Measurements from ENCODE around the gene PGAM1. TPM values are rescaled to one million over a fixed set of nuclear protein-coding genes. Genes with fewer than 3 reads are reported as not detected.

PGAM1 gene
- total and polyA plus RNA-seq, 11 donors = 41.6 to 436 (median 250) TPM

DNA sequence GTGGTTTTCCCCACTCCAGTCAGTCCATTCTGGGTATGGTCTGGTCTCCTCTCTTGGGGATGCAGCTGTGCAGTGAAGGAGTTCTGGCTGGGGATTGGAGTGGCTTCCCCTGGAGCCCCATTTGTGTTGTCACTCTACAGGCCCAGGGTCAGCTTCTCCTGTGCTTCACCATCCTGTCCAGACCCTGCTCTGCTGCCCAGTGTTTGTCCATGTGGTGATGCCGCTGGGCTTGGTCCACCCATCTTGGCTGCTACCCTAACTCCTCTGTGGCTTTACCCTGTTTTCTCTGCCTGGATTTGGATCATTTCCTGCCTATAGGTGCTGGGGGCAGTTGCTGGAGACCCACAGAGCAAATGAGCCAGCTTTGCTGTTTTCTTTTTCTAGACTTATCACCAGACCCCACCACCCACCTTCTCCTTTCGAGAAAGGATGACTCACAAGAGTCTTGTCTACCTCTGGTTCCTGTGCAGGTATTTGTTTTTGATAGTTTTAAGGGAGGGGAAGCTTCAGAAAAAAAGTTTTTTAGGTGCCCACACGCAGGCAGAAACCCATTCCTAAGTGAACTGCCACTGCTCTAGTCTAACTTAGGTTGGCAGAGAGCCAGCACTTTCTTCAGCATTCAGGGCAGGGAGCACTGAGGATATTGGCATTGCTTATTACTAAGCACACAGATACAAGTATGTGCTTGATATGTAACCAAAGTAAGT is 28.5 kb downstream of the PGAM1 start:
- DNase-seq (peak in 1 of 5 donors; percentile 36), ATAC-seq (peak; percentile 6 to 37 (median 22))
- intact Hi-C loops (cut with DNase I) = no loop called here
- no peaks in the 10 kb centered on the region for H3K27me3 ChIP-seq
- H3K36me3 ChIP-seq = peaks cover 0 to 84% (median 60%) of the 10 kb centered on the region in 9 donors
- no peak for TF ChIP-seq POLR2A (IDR thresholded peaks at IDR 0.05)
- TF ChIP-seq, protein P1, sequence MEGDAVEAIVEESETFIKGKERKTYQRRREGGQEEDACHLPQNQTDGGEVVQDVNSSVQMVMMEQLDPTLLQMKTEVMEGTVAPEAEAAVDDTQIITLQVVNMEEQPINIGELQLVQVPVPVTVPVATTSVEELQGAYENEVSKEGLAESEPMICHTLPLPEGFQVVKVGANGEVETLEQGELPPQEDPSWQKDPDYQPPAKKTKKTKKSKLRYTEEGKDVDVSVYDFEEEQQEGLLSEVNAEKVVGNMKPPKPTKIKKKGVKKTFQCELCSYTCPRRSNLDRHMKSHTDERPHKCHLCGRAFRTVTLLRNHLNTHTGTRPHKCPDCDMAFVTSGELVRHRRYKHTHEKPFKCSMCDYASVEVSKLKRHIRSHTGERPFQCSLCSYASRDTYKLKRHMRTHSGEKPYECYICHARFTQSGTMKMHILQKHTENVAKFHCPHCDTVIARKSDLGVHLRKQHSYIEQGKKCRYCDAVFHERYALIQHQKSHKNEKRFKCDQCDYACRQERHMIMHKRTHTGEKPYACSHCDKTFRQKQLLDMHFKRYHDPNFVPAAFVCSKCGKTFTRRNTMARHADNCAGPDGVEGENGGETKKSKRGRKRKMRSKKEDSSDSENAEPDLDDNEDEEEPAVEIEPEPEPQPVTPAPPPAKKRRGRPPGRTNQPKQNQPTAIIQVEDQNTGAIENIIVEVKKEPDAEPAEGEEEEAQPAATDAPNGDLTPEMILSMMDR (IDR thresholded peaks at IDR 0.05) = no peak
- H3K4me1 ChIP-seq = peaks cover 0 to 50% (median 24%) of the 10 kb centered on the region in 12 donors
- no peaks in the 10 kb centered on the region for H3K9me3 ChIP-seq
- 68 to 73% (median 71%) methylated on average over 3 of the region's 3 CpGs for WGBS, 4 donors
- H3K27ac ChIP-seq = peak overlapping the region in 2 of 12 donors; percentile 15 to 22
- no peak overlapping the region for H3K4me3 ChIP-seq

- intact Hi-C loops (cut with DNase I) = no loop called here
- WGBS, 4 donors = 58 to 71% (median 66%) methylated on average over 5 of the region's 5 CpGs
- no peak for DNase-seq
- Histone ChIP-seq H3K36me3 (peaks cover 0 to 98% (median 77%) of the 10 kb centered on the region in 9 donors), H3K4me3 (no peak overlapping the region), H3K27ac (no peak overlapping the region), H3K9me3 (no peaks in the 10 kb centered on the region), H3K4me1 (peaks cover 0 to 38% (median 15%) of the 10 kb centered on the region in 12 donors), H3K27me3 (no peaks in the 10 kb centered on the region)
- no peak for ATAC-seq
- no peak for TF ChIP-seq POLR2A (IDR thresholded peaks at IDR 0.05)
- TF ChIP-seq, protein P1 (IDR thresholded peaks at IDR 0.05) = no peak
Observed at GRCh38 chr10:97456034-97456685, 30.2 kb downstream of the PGAM1 start.

- no peak overlapping the region for H3K27ac ChIP-seq
- TF ChIP-seq POLR2A (IDR thresholded peaks at IDR 0.05) = no peak
- TF ChIP-seq, protein P1 (IDR thresholded peaks at IDR 0.05) = no peak
- intact Hi-C loops (cut with DNase I) = no loop called here
- ATAC-seq (no peak), DNase-seq (no peak)
- H3K4me1 ChIP-seq = peaks cover 0 to 38% (median 12%) of the 10 kb centered on the region in 12 donors
- WGBS, 4 donors = 25 to 46% (median 41%) methylated on average over 2 to 3 of the region's 3 CpGs
- H3K36me3 ChIP-seq = peaks cover 0 to 98% (median 81%) of the 10 kb centered on the region in 9 donors
- no peaks in the 10 kb centered on the region for H3K27me3 ChIP-seq
- no peak overlapping the region for H3K4me3 ChIP-seq
- H3K9me3 ChIP-seq = no peaks in the 10 kb centered on the region
Observed at GRCh38 chr10:97456686-97457065, 30.7 kb downstream of the PGAM1 start.

- no peak overlapping the region for H3K27ac ChIP-seq
- H3K9me3 ChIP-seq = no peaks in the 10 kb centered on the region
- no peak for ATAC-seq
- no peak for DNase-seq
- H3K36me3 ChIP-seq = peaks cover 0 to 100% (median 89%) of the 10 kb centered on the region in 9 donors
- TF ChIP-seq, protein P1 (IDR thresholded peaks at IDR 0.05) = no peak
- no peak for TF ChIP-seq POLR2A (IDR thresholded peaks at IDR 0.05)
- H3K4me1 ChIP-seq = peaks cover 0 to 35% (median 7%) of the 10 kb centered on the region in 12 donors
- intact Hi-C loops (cut with DNase I) = no loop called here
- WGBS, 4 donors = 92 to 93% (median 92%) methylated on average over 7 of the region's 7 CpGs
- H3K27me3 ChIP-seq = no peaks in the 10 kb centered on the region
- H3K4me3 ChIP-seq = no peak overlapping the region
Observed at GRCh38 chr10:97459111-97459510, 33.1 kb downstream of the PGAM1 start.

Data from heart left ventricle (tissue), 16 donors.